IMR-90 (cell line): ENCODE measurements around the gene KDM6A. TPM values are rescaled to one million over a fixed set of nuclear protein-coding genes. Genes with fewer than 3 reads are reported as not detected.

Experiments
- ATAC-seq: fragments of 200-7000 bp; cut with Tn5 transposase; 2 replicates; pipeline ENCODE4 v1.9.1; 2020; ENCODE audit warnings: low read depth, mild to moderate bottlenecking, moderate library complexity
- BruUV-seq: library from RNA; stranded (reverse); fragments of 400-500 nt; replicated peaks from 2 replicates; lab custom pipeline; 2021; lab: Mats Ljungman, UMichigan
- CTCF ChIA-PET: fragments of 300-600 bp; formaldehyde crosslinking; extraction: SDS; loops from one replicate; lab custom pipeline; 2021; ENCODE audit warnings: antibody characterized with exemption; lab: Yijun Ruan, JAX
- POLR2A ChIA-PET: fragments of 300-600 bp; sonication (Branson Sonifier 250); formaldehyde crosslinking; loops from one replicate; lab custom pipeline; 2022; ENCODE audit warnings: antibody characterized with exemption; ENCODE audit not compliant: unreplicated experiment; lab: Charles Lee
- DNase-seq: peaks from one replicate; pipeline ENCODE4 v3.0.0; 2013
- H2AFZ ChIP-seq: replicated peaks from 2 replicates; pipeline ENCODE3; 2013; ENCODE audit warnings: low read length, mild to moderate bottlenecking; ENCODE audit not compliant: poor library complexity
- H2AK5ac ChIP-seq: 2 replicates; pipeline ENCODE4 v1.6.1; 2013; ENCODE audit warnings: low read depth, low read length, inconsistent platforms
- H2AK9ac ChIP-seq: replicated peaks from 2 replicates; pipeline ENCODE3; 2013; ENCODE audit warnings: mild to moderate bottlenecking, low read depth, low read length, moderate library complexity; ENCODE audit not compliant: poor library complexity
- H2BK120ac ChIP-seq: 2 replicates; pipeline ENCODE4 v1.6.1; 2013; ENCODE audit warnings: low read depth, low read length, inconsistent platforms
- H2BK15ac ChIP-seq: 3 replicates; pipeline ENCODE4 v1.6.1; 2013; ENCODE audit warnings: low read depth, low read length, inconsistent platforms
- H2BK20ac ChIP-seq: 2 replicates; pipeline ENCODE4 v1.6.1; 2013; ENCODE audit warnings: low read depth, mild to moderate bottlenecking, inconsistent platforms, low read length, moderate library complexity
- H2BK5ac ChIP-seq: 2 replicates; pipeline ENCODE4 v1.6.1; 2013; ENCODE audit warnings: mild to moderate bottlenecking, low read depth, low read length, inconsistent platforms; ENCODE audit not compliant: poor library complexity, severe bottlenecking
- H3K14ac ChIP-seq: replicated peaks from 2 replicates; pipeline ENCODE4 v1.6.1; 2013; ENCODE audit warnings: low read depth, low read length, inconsistent platforms
- H3K18ac ChIP-seq: 2 replicates; pipeline ENCODE4 v1.6.1; 2013; ENCODE audit warnings: low read depth, low read length, control low read depth
- H3K23ac ChIP-seq: 2 replicates; pipeline ENCODE4 v1.6.1; 2013; ENCODE audit warnings: low read depth, low read length, inconsistent platforms
- H3K27ac ChIP-seq: 2 replicates; pipeline ENCODE4 v1.5.1; 2013; ENCODE audit warnings: mild to moderate bottlenecking, control low read depth, low read length; ENCODE audit not compliant: insufficient read depth
- H3K27me3 ChIP-seq: 2 replicates; pipeline ENCODE4 v1.6.1; 2013; ENCODE audit warnings: low read length; ENCODE audit not compliant: control insufficient read depth, insufficient read depth
- H3K36me3 ChIP-seq: 2 replicates; pipeline ENCODE4 v1.6.1; 2013; ENCODE audit warnings: low read length, mixed read lengths; ENCODE audit not compliant: control insufficient read depth, insufficient read depth
- H3K4ac ChIP-seq: 2 replicates; pipeline ENCODE4 v1.6.1; 2013; ENCODE audit warnings: low read depth, low read length, inconsistent platforms
- H3K4me1 ChIP-seq: 2 replicates; pipeline ENCODE4 v1.6.1; 2013; ENCODE audit warnings: low read length, mixed read lengths; ENCODE audit not compliant: control insufficient read depth, insufficient read depth
- H3K4me2 ChIP-seq: 2 replicates; pipeline ENCODE4 v1.6.1; 2013; ENCODE audit warnings: low read depth, mild to moderate bottlenecking, control low read depth, low read length, moderate library complexity
- H3K4me3 ChIP-seq: 2 replicates; pipeline ENCODE4 v1.5.1; 2013; ENCODE audit warnings: low read depth, mild to moderate bottlenecking, control low read depth, low read length, moderate library complexity; ENCODE audit not compliant: insufficient read depth
- H3K56ac ChIP-seq: 2 replicates; pipeline ENCODE4 v1.6.1; 2013; ENCODE audit warnings: low read length, inconsistent platforms; ENCODE audit not compliant: insufficient read depth; ENCODE audit errors: extremely low read depth
- H3K79me1 ChIP-seq, 2 experiments: 2 replicates each; pipeline ENCODE4 v1.6.1; 2013; ENCODE audit warnings: low read length in 2 of 2, inconsistent platforms in 1 of 2, low read depth in 1 of 2
- H3K9ac ChIP-seq: 2 replicates; pipeline ENCODE4 v1.6.1; 2013; ENCODE audit warnings: low read depth, low read length, control low read depth
- H3K9me1 ChIP-seq: 2 replicates; pipeline ENCODE4 v1.6.1; 2013; ENCODE audit warnings: low read length, inconsistent platforms; ENCODE audit not compliant: insufficient read depth
- H3K9me3 ChIP-seq: 2 replicates; pipeline ENCODE4 v1.6.1; 2013; ENCODE audit warnings: low read length; ENCODE audit not compliant: control insufficient read depth, insufficient read depth
- H4K20me1 ChIP-seq: 2 replicates; pipeline ENCODE4 v1.6.1; 2013; ENCODE audit warnings: low read length, inconsistent platforms; ENCODE audit not compliant: insufficient read depth
- H4K5ac ChIP-seq: 2 replicates; pipeline ENCODE4 v1.6.1; 2013; ENCODE audit warnings: mild to moderate bottlenecking, low read depth, low read length, control low read depth
- H4K8ac ChIP-seq, 2 experiments: 2 replicates each; pipeline ENCODE4 v1.6.1; 2013; ENCODE audit warnings: low read depth in 2 of 2, low read length in 2 of 2, control low read depth in 1 of 2, inconsistent platforms in 1 of 2
- H4K91ac ChIP-seq: 2 replicates; pipeline ENCODE4 v1.6.1; 2013; ENCODE audit warnings: low read depth, low read length, inconsistent platforms; ENCODE audit not compliant: insufficient read depth
- BHLHE40 ChIP-seq: fragments of 150-350 bp; IDR thresholded peaks from 2 replicates; pipeline ENCODE4 v1.6.1; 2016; ENCODE audit warnings: mild to moderate bottlenecking, low read depth, low read length
- CEBPB ChIP-seq: IDR thresholded peaks from 2 replicates; pipeline ENCODE4 v1.6.1; 2012; ENCODE audit warnings: low read depth, low read length, improper control_type of control experiment
- CHD1 ChIP-seq: IDR thresholded peaks from 2 replicates; pipeline ENCODE4 v1.6.1; 2012; ENCODE audit warnings: low read depth, low read length, improper control_type of control experiment
- FOS ChIP-seq: fragments of 150-350 bp; IDR thresholded peaks from 2 replicates; pipeline ENCODE4 v1.6.1; 2016; ENCODE audit warnings: low read depth, low read length
- MAFK ChIP-seq: IDR thresholded peaks from 2 replicates; pipeline ENCODE4 v1.6.1; 2012; ENCODE audit warnings: low read depth, low read length, improper control_type of control experiment
- MAZ ChIP-seq: IDR thresholded peaks from 2 replicates; pipeline ENCODE4 v1.6.1; 2012; ENCODE audit warnings: low read depth, mild to moderate bottlenecking, low read length, improper control_type of control experiment, moderate library complexity, borderline replicate concordance
- MXI1 ChIP-seq: IDR thresholded peaks from 2 replicates; pipeline ENCODE4 v1.6.1; 2012; ENCODE audit warnings: low read depth, mild to moderate bottlenecking, low read length, moderate library complexity, borderline replicate concordance
- NFE2L2 ChIP-seq: fragments of 150-350 bp; IDR thresholded peaks from 2 replicates; pipeline ENCODE4 v1.6.1; 2016; ENCODE audit warnings: low read depth, mild to moderate bottlenecking, low read length
- POLR2A ChIP-seq: IDR thresholded peaks from 2 replicates; pipeline ENCODE4 v1.6.1; 2012; ENCODE audit warnings: mild to moderate bottlenecking, low read depth, low read length
- RAD21 ChIP-seq: IDR thresholded peaks from 2 replicates; pipeline ENCODE4 v1.6.1; 2012; ENCODE audit warnings: low read length, improper control_type of control experiment
- RCOR1 ChIP-seq: IDR thresholded peaks from 2 replicates; pipeline ENCODE4 v1.6.1; 2012; ENCODE audit warnings: mild to moderate bottlenecking, low read length, improper control_type of control experiment; ENCODE audit not compliant: insufficient replicate concordance
- SMC3 ChIP-seq: fragments of 150-350 bp; IDR thresholded peaks from 2 replicates; pipeline ENCODE4 v1.6.1; 2016; ENCODE audit warnings: low read depth, mild to moderate bottlenecking, antibody characterized with exemption, low read length, moderate library complexity
- WGBS, 2 experiments: methylation state at CpG; one replicate each; pipeline versions ENCODE4 v1.1.5 to v1.1.7; 2013; ENCODE audit warnings: missing lambda C conversion rate in 2 of 2; ENCODE audit not compliant: insufficient read length in 1 of 2; ENCODE audit errors: extremely low coverage in 2 of 2; 5-methylcytosine and 5-hydroxymethylcytosine counted together
- dilution Hi-C: fragments of 300-500 bp; cut with HindIII; formaldehyde crosslinking; loops from one replicate; pipeline ENCODE4 v1.14.3; 2018; ENCODE audit warnings: low sequenced_read_pairs; ENCODE audit not compliant: unreplicated experiment
- in situ Hi-C: fragments of 300-500 bp; cut with MboI; formaldehyde crosslinking; loops from 3 replicates; pipeline ENCODE4 v1.14.3; 2019; ENCODE audit warnings: low sequenced_read_pairs, inconsistent platforms, mixed read lengths
- intact Hi-C: fragments of 100-400 bp; cut with micrococcal nuclease; formaldehyde crosslinking; loops from 2 replicates; pipeline ENCODE4 v1.10.0; 2022
- polyA plus RNA-seq, 3 experiments: library from polyadenylated mRNA; depleted of rRNA; stranded (reverse); fragments of >200 nt; gene quantifications; 2 replicates each; pipeline ENCODE4 v1.2.3, GENCODE V29; 2012; ENCODE audit warnings: low replicate concordance in 1 of 3
- total RNA-seq: library from RNA; depleted of rRNA; stranded (reverse); fragments of >200 nt; gene quantifications from 2 replicates; pipeline ENCODE4 v1.2.3, GENCODE V29; 2012
- TF ChIP-seq, protein P1 (sequence below): conservative IDR thresholded peaks from 2 replicates; pipeline ENCODE4 v1.5.1; 2012; ENCODE audit warnings: mild to moderate bottlenecking, low read depth, low read length, improper control_type of control experiment
- TF ChIP-seq, protein P2 (sequence below): fragments of 150-350 bp; IDR thresholded peaks from 2 replicates; pipeline ENCODE4 v1.6.1; 2017; ENCODE audit warnings: mild to moderate bottlenecking, antibody characterized with exemption, low read length, low read depth

The KDM6A gene
- total and polyA plus RNA-seq, 2 of the 4 experiments (the other 2 are of a cell fraction), result 11.7 to 24.9 TPM

DNA sequence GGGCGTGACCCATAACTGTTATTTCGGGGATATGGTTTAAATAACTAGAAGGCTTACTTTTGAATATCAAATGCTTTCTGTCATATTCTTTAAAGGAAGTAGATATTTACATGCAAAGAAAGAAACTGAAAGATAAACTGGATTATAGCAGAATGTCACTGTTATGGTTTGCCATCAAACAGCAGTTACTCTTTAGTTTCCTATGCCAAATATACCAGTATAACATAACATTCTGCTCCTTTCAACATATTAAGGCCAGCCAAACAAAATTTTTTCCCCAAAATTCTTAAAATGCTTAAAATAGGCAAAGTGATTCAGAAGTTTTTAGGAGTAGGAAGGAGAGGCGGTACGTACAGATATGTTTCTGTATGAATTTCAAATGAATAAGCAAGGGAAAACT, 27.0 kb downstream of the KDM6A start:
- no peaks in the 10 kb centered on the region for H3K27me3 ChIP-seq
- no peaks in the 10 kb centered on the region for H3K9me3 ChIP-seq
- no peak overlapping the region for H2BK20ac ChIP-seq
- no peak for DNase-seq
- ATAC-seq, result no peak
- H4K91ac ChIP-seq, result no peak overlapping the region
- no peak for TF ChIP-seq RCOR1
- TF ChIP-seq BHLHE40, result no peak
- no peak for TF ChIP-seq NFE2L2
- no peak for TF ChIP-seq CEBPB
- no peak for TF ChIP-seq MAFK
- TF ChIP-seq, protein P1, sequence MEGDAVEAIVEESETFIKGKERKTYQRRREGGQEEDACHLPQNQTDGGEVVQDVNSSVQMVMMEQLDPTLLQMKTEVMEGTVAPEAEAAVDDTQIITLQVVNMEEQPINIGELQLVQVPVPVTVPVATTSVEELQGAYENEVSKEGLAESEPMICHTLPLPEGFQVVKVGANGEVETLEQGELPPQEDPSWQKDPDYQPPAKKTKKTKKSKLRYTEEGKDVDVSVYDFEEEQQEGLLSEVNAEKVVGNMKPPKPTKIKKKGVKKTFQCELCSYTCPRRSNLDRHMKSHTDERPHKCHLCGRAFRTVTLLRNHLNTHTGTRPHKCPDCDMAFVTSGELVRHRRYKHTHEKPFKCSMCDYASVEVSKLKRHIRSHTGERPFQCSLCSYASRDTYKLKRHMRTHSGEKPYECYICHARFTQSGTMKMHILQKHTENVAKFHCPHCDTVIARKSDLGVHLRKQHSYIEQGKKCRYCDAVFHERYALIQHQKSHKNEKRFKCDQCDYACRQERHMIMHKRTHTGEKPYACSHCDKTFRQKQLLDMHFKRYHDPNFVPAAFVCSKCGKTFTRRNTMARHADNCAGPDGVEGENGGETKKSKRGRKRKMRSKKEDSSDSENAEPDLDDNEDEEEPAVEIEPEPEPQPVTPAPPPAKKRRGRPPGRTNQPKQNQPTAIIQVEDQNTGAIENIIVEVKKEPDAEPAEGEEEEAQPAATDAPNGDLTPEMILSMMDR, result no peak
- no peak for TF ChIP-seq MAZ
- TF ChIP-seq SMC3, result no peak
- TF ChIP-seq CHD1, result no peak
- TF ChIP-seq RAD21, result no peak
- no peak for TF ChIP-seq MXI1
- TF ChIP-seq POLR2A, result no peak
- TF ChIP-seq, protein P2, sequence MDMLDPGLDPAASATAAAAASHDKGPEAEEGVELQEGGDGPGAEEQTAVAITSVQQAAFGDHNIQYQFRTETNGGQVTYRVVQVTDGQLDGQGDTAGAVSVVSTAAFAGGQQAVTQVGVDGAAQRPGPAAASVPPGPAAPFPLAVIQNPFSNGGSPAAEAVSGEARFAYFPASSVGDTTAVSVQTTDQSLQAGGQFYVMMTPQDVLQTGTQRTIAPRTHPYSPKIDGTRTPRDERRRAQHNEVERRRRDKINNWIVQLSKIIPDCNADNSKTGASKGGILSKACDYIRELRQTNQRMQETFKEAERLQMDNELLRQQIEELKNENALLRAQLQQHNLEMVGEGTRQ, result no peak
- no peak for TF ChIP-seq FOS
- peaks cover 7% of the 10 kb centered on the region for H3K9me1 ChIP-seq
- BruUV-seq, result no TSS peak
- H3K56ac ChIP-seq, result no peak overlapping the region
- ChIA-PET POLR2A (no interaction called here), CTCF (no interaction called here)
- no peak overlapping the region; the same call in 1 of the 2 replicates for H3K4me2 ChIP-seq
- no peak overlapping the region for H2BK15ac ChIP-seq
- no peak overlapping the region for H4K5ac ChIP-seq
- H4K20me1 ChIP-seq, result peaks cover 35% of the 10 kb centered on the region
- H3K79me1 ChIP-seq, result peaks cover 13 to 31% of the 10 kb centered on the region in 2 experiments
- H2BK5ac ChIP-seq, result no peak overlapping the region
- no peak overlapping the region for H3K18ac ChIP-seq
- H3K4me1 ChIP-seq, result peaks cover 7% of the 10 kb centered on the region
- H2AK9ac ChIP-seq, result no peak overlapping the region
- no peak overlapping the region for H3K9ac ChIP-seq
- no peak overlapping the region for H3K27ac ChIP-seq
- H2AFZ ChIP-seq, result no peak overlapping the region
- dilution Hi-C loops (no loop called here), intact Hi-C loops (no loop called here), in situ Hi-C loops (no loop called here)
- no peaks in the 10 kb centered on the region for H3K36me3 ChIP-seq
- H3K4me3 ChIP-seq, result no peak overlapping the region
- H2BK120ac ChIP-seq, result no peak overlapping the region
- H4K8ac ChIP-seq, result no peak overlapping the region
- no peak overlapping the region for H2AK5ac ChIP-seq
- H3K4ac ChIP-seq, result no peak overlapping the region
- H3K14ac ChIP-seq, result no peak overlapping the region
- WGBS, 2 experiments, result no CpG with 5 or more reads among the region's 4 CpGs
- H3K23ac ChIP-seq, result no peak overlapping the region
